ENCODE data around the gene CA14. TPM values are rescaled to one million over a fixed set of nuclear protein-coding genes. Genes with fewer than 3 reads are reported as not detected.

Gene CA14
- total and polyA plus RNA-seq, 2 of the 4 experiments (the other 2 are of a cell fraction): not detected

GRCh38 chr1:150262388-150263320 is 5.1 kb downstream of the CA14 start:
- Histone ChIP-seq H3K79me1 (ENCODE audit: low read depth in 1 of 2, low read length in 2 of 2) (peaks cover 14 to 23% of the 10 kb centered on the region in 2 experiments), H4K5ac (ENCODE audit: low read depth, low read length) (no peak overlapping the region), H3K4me2 (ENCODE audit: low read depth, low read length) (no peak overlapping the region), H4K20me1 (ENCODE audit: insufficient read depth, low read length) (no peaks in the 10 kb centered on the region), H2BK20ac (ENCODE audit: low read depth, low read length) (no peak overlapping the region), H2BK120ac (ENCODE audit: low read depth, low read length) (no peak overlapping the region), H3K18ac (ENCODE audit: low read depth, low read length) (no peak overlapping the region), H2AFZ (replicated peaks; ENCODE audit: low read length, poor library complexity) (no peak overlapping the region), H2BK5ac (ENCODE audit: low read depth, low read length, poor library complexity, severe bottlenecking) (no peak overlapping the region), H3K36me3 (ENCODE audit: control insufficient read depth, insufficient read depth, low read length) (peaks cover 22% of the 10 kb centered on the region), H3K9me3 (ENCODE audit: control insufficient read depth, insufficient read depth, low read length) (no peaks in the 10 kb centered on the region), H3K9me1 (ENCODE audit: insufficient read depth, low read length) (peaks cover 5% of the 10 kb centered on the region; the same call in 1 of the 2 replicates), H2AK9ac (replicated peaks; ENCODE audit: low read depth, low read length, poor library complexity) (no peak overlapping the region), H3K23ac (ENCODE audit: low read depth, low read length) (no peak overlapping the region), H4K91ac (ENCODE audit: insufficient read depth, low read depth, low read length) (no peak overlapping the region), H3K9ac (ENCODE audit: low read depth, low read length) (no peak overlapping the region), H3K4ac (ENCODE audit: low read depth, low read length) (no peak overlapping the region), H3K4me1 (ENCODE audit: control insufficient read depth, insufficient read depth, low read length) (peaks cover 15% of the 10 kb centered on the region; the same call in 1 of the 2 replicates), H3K4me3 (ENCODE audit: insufficient read depth, low read depth, low read length) (no peak overlapping the region), H2AK5ac (ENCODE audit: low read depth, low read length) (no peak overlapping the region), H2BK15ac (ENCODE audit: low read depth, low read length) (no peak overlapping the region), H3K14ac (replicated peaks; ENCODE audit: low read depth, low read length) (no peak overlapping the region), H3K27ac (ENCODE audit: insufficient read depth, low read length) (no peak overlapping the region), H4K8ac (ENCODE audit: low read depth in 2 of 2, low read length in 2 of 2) (no peak overlapping the region), H3K56ac (ENCODE audit: extremely low read depth, insufficient read depth, low read length) (no peak overlapping the region), H3K27me3 (ENCODE audit: control insufficient read depth, insufficient read depth, low read length) (no peaks in the 10 kb centered on the region)
- dilution Hi-C loops (cut with HindIII; ENCODE audit: low sequenced_read_pairs, unreplicated experiment) (no loop called here), intact Hi-C loops (cut with micrococcal nuclease) (no loop called here), in situ Hi-C loops (cut with MboI; ENCODE audit: low sequenced_read_pairs) (loop anchor here (10.0 kb wide), 1 partner anchor 292 kb away; no protein-coding TSS in a partner anchor)
- no peak for DNase-seq
- ATAC-seq (ENCODE audit: low read depth): no peak
- WGBS, 2 experiments (ENCODE audit: extremely low coverage in 2 of 2, insufficient read length in 1 of 2): no CpG with 5 or more reads among the region's 6 CpGs
- POLR2A ChIA-PET (ENCODE audit: unreplicated experiment): interaction anchor here (1.2 kb wide), 1 partner anchor 19 kb away, joined by 5 read pairs; no protein-coding TSS in a partner anchor
- CTCF ChIA-PET: no interaction called here
- BruUV-seq (replicated peaks): no TSS peak
- TF ChIP-seq RFX5 (IDR thresholded peaks at IDR 0.05; ENCODE audit: low read depth, low read length): no peak
- TF ChIP-seq RCOR1 (IDR thresholded peaks at IDR 0.05; ENCODE audit: insufficient replicate concordance, low read length): no peak
- no peak for TF ChIP-seq FOS (IDR thresholded peaks at IDR 0.05; ENCODE audit: low read depth, low read length)
- no peak for TF ChIP-seq NFE2L2 (IDR thresholded peaks at IDR 0.05; ENCODE audit: low read depth, low read length)
- TF ChIP-seq BHLHE40 (IDR thresholded peaks at IDR 0.05; ENCODE audit: low read depth, low read length): no peak
- no peak for TF ChIP-seq MXI1 (IDR thresholded peaks at IDR 0.05; ENCODE audit: borderline replicate concordance, low read depth, low read length)
- no peak for TF ChIP-seq CEBPB (IDR thresholded peaks at IDR 0.05; ENCODE audit: low read depth, low read length)
- TF ChIP-seq, protein P1, sequence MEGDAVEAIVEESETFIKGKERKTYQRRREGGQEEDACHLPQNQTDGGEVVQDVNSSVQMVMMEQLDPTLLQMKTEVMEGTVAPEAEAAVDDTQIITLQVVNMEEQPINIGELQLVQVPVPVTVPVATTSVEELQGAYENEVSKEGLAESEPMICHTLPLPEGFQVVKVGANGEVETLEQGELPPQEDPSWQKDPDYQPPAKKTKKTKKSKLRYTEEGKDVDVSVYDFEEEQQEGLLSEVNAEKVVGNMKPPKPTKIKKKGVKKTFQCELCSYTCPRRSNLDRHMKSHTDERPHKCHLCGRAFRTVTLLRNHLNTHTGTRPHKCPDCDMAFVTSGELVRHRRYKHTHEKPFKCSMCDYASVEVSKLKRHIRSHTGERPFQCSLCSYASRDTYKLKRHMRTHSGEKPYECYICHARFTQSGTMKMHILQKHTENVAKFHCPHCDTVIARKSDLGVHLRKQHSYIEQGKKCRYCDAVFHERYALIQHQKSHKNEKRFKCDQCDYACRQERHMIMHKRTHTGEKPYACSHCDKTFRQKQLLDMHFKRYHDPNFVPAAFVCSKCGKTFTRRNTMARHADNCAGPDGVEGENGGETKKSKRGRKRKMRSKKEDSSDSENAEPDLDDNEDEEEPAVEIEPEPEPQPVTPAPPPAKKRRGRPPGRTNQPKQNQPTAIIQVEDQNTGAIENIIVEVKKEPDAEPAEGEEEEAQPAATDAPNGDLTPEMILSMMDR (conservative IDR thresholded peaks at IDR 0.05; ENCODE audit: low read depth, low read length): no peak
- TF ChIP-seq SMC3 (IDR thresholded peaks at IDR 0.05; ENCODE audit: low read depth, low read length): no peak
